Activated naive CD4-positive, alpha-beta T cell treated with anti-CD3 and anti-CD28 coated beads, Interleukin-2, amount 10 ng/mL, durations not matched to agents 7 days and 5 days (primary cell): ENCODE data around the gene ANO2.

Experiments used
- CTCF ChIA-PET: fragments of 350-600 bp; sonication (Branson Sonifier 250); formaldehyde crosslinking; loops from one replicate; lab custom pipeline; 2021; ENCODE audit warnings: antibody characterized with exemption; lab: Charles Lee
- DNase-seq: peaks from one replicate; pipeline ENCODE4 v3.0.0-alpha.2; 2020
- H3K27ac Mint-ChIP-seq: one replicate; pipeline ENCODE4 v1.8.0; 2021; ENCODE audit warnings: mild to moderate bottlenecking, moderate library complexity, mixed read lengths
- H3K27me3 Mint-ChIP-seq: one replicate; pipeline ENCODE4 v1.8.0; 2021; ENCODE audit warnings: mild to moderate bottlenecking, mixed read lengths
- H3K36me3 Mint-ChIP-seq: one replicate; pipeline ENCODE4 v1.8.0; 2021; ENCODE audit warnings: mixed read lengths
- H3K4me1 Mint-ChIP-seq: one replicate; pipeline ENCODE4 v1.8.0; 2021; ENCODE audit warnings: mixed read lengths
- H3K4me3 Mint-ChIP-seq: one replicate; pipeline ENCODE4 v1.8.0; 2021; ENCODE audit warnings: mild to moderate bottlenecking, moderate library complexity, mixed read lengths
- H3K9me3 Mint-ChIP-seq: one replicate; pipeline ENCODE4 v1.8.0; 2021; ENCODE audit warnings: mixed read lengths

The ANO2 gene

DNA sequence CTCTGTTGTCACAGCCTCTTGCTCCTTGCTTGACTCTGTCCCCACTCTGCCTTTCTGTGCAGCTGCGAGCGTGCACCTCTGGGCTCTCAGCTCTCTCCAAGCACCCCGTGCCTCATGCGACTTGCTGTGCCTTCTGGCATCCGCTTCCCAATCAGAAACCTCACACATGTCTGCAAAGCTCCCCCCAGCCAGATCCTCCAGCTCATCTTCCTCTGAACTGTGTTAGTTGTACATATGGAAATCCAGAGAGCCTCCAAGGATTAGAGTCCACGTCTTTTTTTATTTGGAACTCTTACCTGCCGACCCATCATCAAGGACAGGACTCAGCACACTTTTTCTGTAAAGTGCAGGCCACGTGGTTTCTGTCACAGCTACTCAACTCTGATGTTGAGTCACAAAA, 70.5 kb downstream of the ANO2 start:
- no peak for DNase-seq
- CTCF ChIA-PET = no interaction called here
- H3K36me3 Mint-ChIP-seq = no peaks in the 10 kb centered on the region
- no peaks in the 10 kb centered on the region for H3K9me3 Mint-ChIP-seq
- no peak overlapping the region for H3K27ac Mint-ChIP-seq
- H3K4me1 Mint-ChIP-seq = no peaks in the 10 kb centered on the region
- H3K4me3 Mint-ChIP-seq = no peak overlapping the region
- no peaks in the 10 kb centered on the region for H3K27me3 Mint-ChIP-seq

DNA sequence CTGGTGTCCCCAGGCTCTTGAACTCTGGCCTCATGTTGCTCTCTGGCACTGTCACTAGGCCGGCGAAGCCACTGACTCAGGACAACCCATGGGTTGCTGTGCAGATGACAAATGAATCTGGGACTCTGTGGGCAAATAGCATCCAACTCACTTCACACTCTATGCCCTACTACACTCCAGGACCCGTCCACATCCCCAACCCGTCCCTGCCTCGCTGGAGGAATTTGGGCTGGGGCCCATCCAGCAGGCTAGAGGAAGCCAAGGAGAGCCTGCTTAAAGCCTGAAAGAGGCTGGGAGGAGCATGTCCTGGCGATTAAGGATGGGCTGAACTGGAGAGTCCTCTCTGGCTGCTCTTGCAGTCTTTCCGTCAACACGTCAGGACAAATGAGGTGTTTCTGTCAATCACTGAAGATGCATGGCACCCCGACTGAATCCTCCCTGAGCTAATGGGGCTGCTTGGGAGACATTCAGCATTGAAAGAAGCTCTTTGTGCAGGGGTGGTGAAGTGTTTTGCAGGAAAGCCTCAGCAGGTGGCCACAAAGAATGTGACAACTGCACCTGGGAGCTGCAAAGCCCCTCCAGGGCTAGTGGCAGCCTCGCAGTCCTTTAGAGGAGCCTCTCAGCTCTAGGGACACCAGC, 71.7 kb downstream of the ANO2 start:
- Mint-ChIP-seq H3K27ac (no peak overlapping the region), H3K4me3 (no peak overlapping the region), H3K36me3 (no peaks in the 10 kb centered on the region), H3K4me1 (no peaks in the 10 kb centered on the region), H3K27me3 (no peaks in the 10 kb centered on the region), H3K9me3 (no peaks in the 10 kb centered on the region)
- CTCF ChIA-PET = no interaction called here
- DNase-seq = no peak

- CTCF ChIA-PET = no interaction called here
- no peak for DNase-seq
- no peak overlapping the region for H3K4me3 Mint-ChIP-seq
These were observed 72.3 kb downstream of the ANO2 start for GRCh38 chr12:5872745-5873144.

GRCh38 chr12:5871741-5872140, 73.3 kb downstream of the ANO2 start:
- Mint-ChIP-seq H3K36me3 (no peaks in the 10 kb centered on the region), H3K4me3 (no peak overlapping the region), H3K9me3 (no peaks in the 10 kb centered on the region), H3K4me1 (no peaks in the 10 kb centered on the region), H3K27ac (no peak overlapping the region), H3K27me3 (no peaks in the 10 kb centered on the region)
- CTCF ChIA-PET = no interaction called here
- DNase-seq = no peak

More at GRCh38 chr12:5872745-5873144, 72.3 kb downstream of the ANO2 start:
- Mint-ChIP-seq H3K9me3 (no peaks in the 10 kb centered on the region), H3K27ac (no peak overlapping the region), H3K4me1 (no peaks in the 10 kb centered on the region), H3K27me3 (no peaks in the 10 kb centered on the region), H3K36me3 (no peaks in the 10 kb centered on the region)

- CTCF ChIA-PET = no interaction called here
These were observed 74.9 kb downstream of the ANO2 start for GRCh38 chr12:5870183-5870582.

GRCh38 chr12:5868625-5869295, 76.3 kb downstream of the ANO2 start:
- Mint-ChIP-seq H3K9me3 (no peaks in the 10 kb centered on the region), H3K4me3 (no peak overlapping the region), H3K4me1 (no peaks in the 10 kb centered on the region), H3K36me3 (no peaks in the 10 kb centered on the region), H3K27me3 (no peaks in the 10 kb centered on the region), H3K27ac (no peak overlapping the region)
- CTCF ChIA-PET = no interaction called here
- no peak for DNase-seq

More at GRCh38 chr12:5870183-5870582, 74.9 kb downstream of the ANO2 start:
- no peaks in the 10 kb centered on the region for H3K36me3 Mint-ChIP-seq
- H3K27me3 Mint-ChIP-seq = no peaks in the 10 kb centered on the region
- H3K4me3 Mint-ChIP-seq = no peak overlapping the region
- no peaks in the 10 kb centered on the region for H3K4me1 Mint-ChIP-seq
- H3K9me3 Mint-ChIP-seq = no peaks in the 10 kb centered on the region
- no peak for DNase-seq
- H3K27ac Mint-ChIP-seq = no peak overlapping the region

GRCh38 chr12:5865397-5865796, 79.7 kb downstream of the ANO2 start:
- Mint-ChIP-seq H3K36me3 (no peaks in the 10 kb centered on the region), H3K4me3 (no peak overlapping the region), H3K4me1 (no peaks in the 10 kb centered on the region), H3K27ac (no peak overlapping the region), H3K27me3 (no peaks in the 10 kb centered on the region), H3K9me3 (no peaks in the 10 kb centered on the region)
- CTCF ChIA-PET = no interaction called here
- no peak for DNase-seq

- CTCF ChIA-PET = no interaction called here
- no peak overlapping the region for H3K4me3 Mint-ChIP-seq
- no peak overlapping the region for H3K27ac Mint-ChIP-seq
- no peak for DNase-seq
- no peaks in the 10 kb centered on the region for H3K9me3 Mint-ChIP-seq
- H3K27me3 Mint-ChIP-seq = no peaks in the 10 kb centered on the region
- H3K4me1 Mint-ChIP-seq = no peaks in the 10 kb centered on the region
- no peaks in the 10 kb centered on the region for H3K36me3 Mint-ChIP-seq
These were observed 80.1 kb downstream of the ANO2 start for GRCh38 chr12:5864972-5865371.

GRCh38 chr12:5864301-5864700, 80.8 kb downstream of the ANO2 start:
- Mint-ChIP-seq H3K27ac (no peak overlapping the region), H3K4me1 (no peaks in the 10 kb centered on the region), H3K27me3 (no peaks in the 10 kb centered on the region), H3K9me3 (no peaks in the 10 kb centered on the region), H3K4me3 (no peak overlapping the region), H3K36me3 (no peaks in the 10 kb centered on the region)
- CTCF ChIA-PET = no interaction called here
- DNase-seq = no peak

- H3K36me3 Mint-ChIP-seq = no peaks in the 10 kb centered on the region
- DNase-seq = no peak
- H3K9me3 Mint-ChIP-seq = no peaks in the 10 kb centered on the region
- no peak overlapping the region for H3K4me3 Mint-ChIP-seq
- CTCF ChIA-PET = no interaction called here
- no peaks in the 10 kb centered on the region for H3K4me1 Mint-ChIP-seq
- H3K27me3 Mint-ChIP-seq = peaks cover 1% of the 10 kb centered on the region
- no peak overlapping the region for H3K27ac Mint-ChIP-seq
These were observed 83.6 kb downstream of the ANO2 start for GRCh38 chr12:5861416-5861815.

GRCh38 chr12:5856692-5857091, 88.4 kb downstream of the ANO2 start:
- CTCF ChIA-PET = no interaction called here
- Mint-ChIP-seq H3K9me3 (no peaks in the 10 kb centered on the region), H3K4me3 (no peak overlapping the region), H3K4me1 (no peaks in the 10 kb centered on the region), H3K36me3 (no peaks in the 10 kb centered on the region), H3K27ac (no peak overlapping the region), H3K27me3 (peaks cover 4% of the 10 kb centered on the region)
- no peak for DNase-seq

- H3K4me1 Mint-ChIP-seq = no peaks in the 10 kb centered on the region
- no peak overlapping the region for H3K4me3 Mint-ChIP-seq
- H3K27me3 Mint-ChIP-seq = peaks cover 4% of the 10 kb centered on the region
- H3K36me3 Mint-ChIP-seq = no peaks in the 10 kb centered on the region
- H3K27ac Mint-ChIP-seq = no peak overlapping the region
- CTCF ChIA-PET = no interaction called here
- no peak for DNase-seq
- H3K9me3 Mint-ChIP-seq = no peaks in the 10 kb centered on the region
These were observed 98.1 kb downstream of the ANO2 start for GRCh38 chr12:5846950-5847349.

GRCh38 chr12:5840944-5841343, 104.1 kb downstream of the ANO2 start:
- H3K9me3 Mint-ChIP-seq = no peaks in the 10 kb centered on the region
- no peaks in the 10 kb centered on the region for H3K27me3 Mint-ChIP-seq
- no peak overlapping the region for H3K4me3 Mint-ChIP-seq
- no peak for DNase-seq
- no peaks in the 10 kb centered on the region for H3K4me1 Mint-ChIP-seq
- no peak overlapping the region for H3K27ac Mint-ChIP-seq
- CTCF ChIA-PET = no interaction called here
- no peaks in the 10 kb centered on the region for H3K36me3 Mint-ChIP-seq

- H3K9me3 Mint-ChIP-seq = no peaks in the 10 kb centered on the region
- no peaks in the 10 kb centered on the region for H3K27me3 Mint-ChIP-seq
- CTCF ChIA-PET = no interaction called here
- DNase-seq = no peak
- H3K4me1 Mint-ChIP-seq = no peaks in the 10 kb centered on the region
- H3K36me3 Mint-ChIP-seq = no peaks in the 10 kb centered on the region
- no peak overlapping the region for H3K4me3 Mint-ChIP-seq
- H3K27ac Mint-ChIP-seq = no peak overlapping the region
These were observed 114.9 kb downstream of the ANO2 start for GRCh38 chr12:5830111-5830510.

DNA sequence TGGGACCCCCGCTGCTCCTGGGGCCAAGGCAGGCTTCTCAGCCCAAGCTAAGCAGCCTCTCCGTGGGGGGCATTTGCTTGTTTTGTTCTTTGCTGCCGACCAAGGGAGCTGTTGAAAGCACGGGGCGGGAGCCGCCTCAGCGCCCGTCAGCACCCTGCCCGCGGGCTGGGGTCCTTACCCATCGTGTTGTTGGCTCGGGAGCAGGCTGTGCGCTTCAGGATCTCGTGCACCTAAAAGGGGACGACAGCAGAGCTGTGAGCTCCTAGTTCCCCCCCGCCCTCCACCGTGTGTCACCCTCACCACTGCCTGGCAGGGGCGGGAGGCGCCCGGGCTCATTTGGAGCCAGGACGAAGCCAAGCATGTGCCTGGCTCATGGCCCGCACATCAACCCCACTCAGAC, 117.5 kb downstream of the ANO2 start:
- Mint-ChIP-seq H3K36me3 (no peaks in the 10 kb centered on the region), H3K4me1 (no peaks in the 10 kb centered on the region), H3K27me3 (no peaks in the 10 kb centered on the region), H3K9me3 (peaks cover 3% of the 10 kb centered on the region), H3K4me3 (no peak overlapping the region), H3K27ac (no peak overlapping the region)
- CTCF ChIA-PET = no interaction called here
- DNase-seq = no peak
